Activated CD8-positive, alpha-beta memory T cell treated with anti-CD3 and anti-CD28 coated beads, Interleukin-2, amount 50 U/mL, for 1 hour (primary cell): ENCODE measurements around the gene BCL7A.
"Not testable (repeated sequence)": the region's sequence is repeated elsewhere in the genome, so short reads cannot be mapped to it uniquely, and the experiment has no call there.

ENCODE experiments used
- DNase-seq: peaks from one replicate; pipeline ENCODE4 v3.0.0-alpha.2; 2020; ENCODE audit errors: extremely low read depth

Gene BCL7A

GRCh38 chr12:122028165-122028904 is 6.7 kb downstream of the BCL7A start:
- no peak for DNase-seq

- no peak for DNase-seq
These were observed 7.3 kb downstream of the BCL7A start for GRCh38 chr12:122028905-122029560.

- no peak for DNase-seq
These were observed 8.1 kb downstream of the BCL7A start for GRCh38 chr12:122029620-122030423.

- DNase-seq: no peak
These were observed 8.8 kb downstream of the BCL7A start for GRCh38 chr12:122030424-122031035.

GRCh38 chr12:122031342-122032216 is 9.9 kb downstream of the BCL7A start:
- no peak for DNase-seq

GRCh38 chr12:122032580-122032979 is 10.9 kb downstream of the BCL7A start:
- no peak for DNase-seq

GRCh38 chr12:122035292-122035691 is 13.6 kb downstream of the BCL7A start:
- no peak for DNase-seq

- DNase-seq: no peak
These were observed 14.5 kb downstream of the BCL7A start for GRCh38 chr12:122036153-122036552.

- no peak for DNase-seq
These were observed 19.1 kb downstream of the BCL7A start for GRCh38 chr12:122040579-122041386.

GRCh38 chr12:122041458-122041857 is 19.8 kb downstream of the BCL7A start:
- not testable (repeated sequence) for DNase-seq

- DNase-seq: no peak
These were observed 21.2 kb downstream of the BCL7A start for GRCh38 chr12:122042910-122043309.

- no peak for DNase-seq
These were observed 21.8 kb downstream of the BCL7A start for GRCh38 chr12:122043476-122043875.

GRCh38 chr12:122045262-122045661 is 23.6 kb downstream of the BCL7A start:
- DNase-seq: no peak

GRCh38 chr12:122046145-122046544 is 24.5 kb downstream of the BCL7A start:
- DNase-seq: no peak

GRCh38 chr12:122048151-122048550 is 26.5 kb downstream of the BCL7A start:
- DNase-seq: no peak

GRCh38 chr12:122049827-122050226 is 28.1 kb downstream of the BCL7A start:
- DNase-seq: no peak

GRCh38 chr12:122050706-122051105 is 29.0 kb downstream of the BCL7A start:
- no peak for DNase-seq

- DNase-seq: no peak
These were observed 29.7 kb downstream of the BCL7A start for GRCh38 chr12:122051231-122051876.

- no peak for DNase-seq
These were observed 30.6 kb downstream of the BCL7A start for GRCh38 chr12:122052285-122052684.
